Ishikawa (cell line): ENCODE measurements around the gene KLHL33.

Source experiments
- CEBPB ChIP-seq: IDR thresholded peaks from 2 replicates; pipeline ENCODE4 v1.6.1; 2012
- CREB1 ChIP-seq: IDR thresholded peaks from 2 replicates; pipeline ENCODE4 v1.6.1; 2012; ENCODE audit warnings: low read depth
- EGR1 ChIP-seq: IDR thresholded peaks from 2 replicates; pipeline ENCODE4 v1.6.1; 2012
- EP300 ChIP-seq: IDR thresholded peaks from 2 replicates; pipeline ENCODE4 v1.6.1; 2012; ENCODE audit warnings: borderline replicate concordance
- FOXM1 ChIP-seq: IDR thresholded peaks from 2 replicates; pipeline ENCODE4 v1.6.1; 2012; ENCODE audit warnings: low read depth, borderline replicate concordance
- MAX ChIP-seq: IDR thresholded peaks from 2 replicates; pipeline ENCODE4 v1.6.1; 2012
- NFIC ChIP-seq: IDR thresholded peaks from 2 replicates; pipeline ENCODE4 v1.6.1; 2012
- RAD21 ChIP-seq: IDR thresholded peaks from 2 replicates; pipeline ENCODE4 v1.6.1; 2012; ENCODE audit warnings: low read depth
- REST ChIP-seq: IDR thresholded peaks from 2 replicates; pipeline ENCODE4 v1.6.1; 2012; ENCODE audit warnings: low read depth, mild to moderate bottlenecking
- TAF1 ChIP-seq: IDR thresholded peaks from 2 replicates; pipeline ENCODE4 v1.6.1; 2012; ENCODE audit warnings: low read depth, mild to moderate bottlenecking
- TCF12 ChIP-seq: IDR thresholded peaks from 2 replicates; pipeline ENCODE4 v1.6.1; 2012; ENCODE audit warnings: low read depth
- TEAD4 ChIP-seq: IDR thresholded peaks from 2 replicates; pipeline ENCODE4 v1.6.1; 2012
- YY1 ChIP-seq: IDR thresholded peaks from 2 replicates; pipeline ENCODE4 v1.6.1; 2012; ENCODE audit warnings: low read depth
- ZBTB7A ChIP-seq: IDR thresholded peaks from 2 replicates; pipeline ENCODE4 v1.6.1; 2012; ENCODE audit warnings: low read depth
- TF ChIP-seq, protein P1 (sequence below): IDR thresholded peaks from 2 replicates; pipeline ENCODE4 v1.6.1; 2012

The KLHL33 gene

GRCh38 chr14:20409226-20409625 lies 26.7 kb downstream of the KLHL33 start:
- no peak for TF ChIP-seq REST
- no peak for TF ChIP-seq TCF12
- no peak for TF ChIP-seq TAF1
- no peak for TF ChIP-seq RAD21
- no peak for TF ChIP-seq MAX
- TF ChIP-seq NFIC, result no peak
- TF ChIP-seq FOXM1, result no peak
- no peak for TF ChIP-seq EGR1
- no peak for TF ChIP-seq TEAD4
- no peak for TF ChIP-seq EP300
- TF ChIP-seq CEBPB, result no peak
- no peak for TF ChIP-seq YY1

DNA sequence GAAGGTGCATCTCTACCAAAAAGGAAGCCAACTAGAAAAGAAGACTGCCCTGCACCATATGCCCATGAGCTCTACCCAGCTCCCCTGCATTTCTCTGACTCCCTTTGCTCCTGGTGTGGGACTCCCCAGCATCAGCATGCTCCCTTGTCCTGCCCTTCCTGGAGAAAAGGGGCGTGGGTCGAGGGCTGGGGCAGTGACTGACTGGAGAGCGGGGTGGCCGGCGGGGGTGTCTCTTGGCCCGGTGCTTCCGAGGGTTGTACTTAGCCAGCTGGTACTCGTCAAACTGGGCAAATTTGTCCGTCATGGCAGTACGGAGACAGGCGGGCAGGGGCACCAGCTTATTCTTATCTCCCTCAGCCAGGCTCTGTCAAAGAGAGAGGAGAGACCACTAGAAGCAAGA lies 32.4 kb downstream of the KLHL33 start:
- TF ChIP-seq TAF1 (no peak), MAX (no peak), ZBTB7A (no peak), RAD21 (no peak), CREB1 (no peak), NFIC (no peak), TEAD4 (no peak), YY1 (no peak), TCF12 (no peak), EGR1 (no peak), CEBPB (no peak), FOXM1 (no peak), REST (no peak), EP300 (no peak)
- TF ChIP-seq, protein P1, sequence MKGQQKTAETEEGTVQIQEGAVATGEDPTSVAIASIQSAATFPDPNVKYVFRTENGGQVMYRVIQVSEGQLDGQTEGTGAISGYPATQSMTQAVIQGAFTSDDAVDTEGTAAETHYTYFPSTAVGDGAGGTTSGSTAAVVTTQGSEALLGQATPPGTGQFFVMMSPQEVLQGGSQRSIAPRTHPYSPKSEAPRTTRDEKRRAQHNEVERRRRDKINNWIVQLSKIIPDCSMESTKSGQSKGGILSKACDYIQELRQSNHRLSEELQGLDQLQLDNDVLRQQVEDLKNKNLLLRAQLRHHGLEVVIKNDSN, result no peak

- TF ChIP-seq TCF12 (0 out of 2 replicates have a peak, but pooled peaks have one; percentile 20), TAF1 (no peak), EGR1 (no peak), FOXM1 (no peak), ZBTB7A (no peak), RAD21 (0 out of 2 replicates have a peak, but pooled peaks have one; percentile 4), TEAD4 (0 out of 2 replicates have a peak, but pooled peaks have one; percentile 36)
These were observed 34.9 kb downstream of the KLHL33 start for GRCh38 chr14:20400965-20401593.

DNA sequence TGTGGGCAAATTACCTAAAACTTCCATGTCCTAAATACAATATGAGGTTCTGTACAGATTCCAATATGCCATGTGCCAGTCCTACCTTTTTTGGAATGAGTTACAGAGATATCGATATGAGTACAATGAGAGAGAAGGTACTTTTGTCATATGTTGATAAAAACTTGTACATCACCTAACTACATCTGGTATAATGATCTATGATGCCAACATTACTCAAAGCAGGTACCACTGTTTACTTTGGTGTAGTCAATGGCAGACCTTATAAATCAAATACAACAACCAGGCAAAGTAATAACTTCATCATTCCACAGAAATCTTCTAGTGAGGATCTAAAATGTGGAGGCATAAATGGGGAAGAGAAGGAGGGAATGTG lies 35.4 kb downstream of the KLHL33 start:
- TF ChIP-seq, protein P1, result no peak
- TF ChIP-seq CEBPB, result no peak

GRCh38 chr14:20397511-20397910 lies 38.5 kb downstream of the KLHL33 start:
- TF ChIP-seq ZBTB7A, result no peak
- TF ChIP-seq TAF1, result no peak
- no peak for TF ChIP-seq MAX
- no peak for TF ChIP-seq CREB1
- no peak for TF ChIP-seq RAD21
- TF ChIP-seq FOXM1, result no peak
- TF ChIP-seq EP300, result no peak
- no peak for TF ChIP-seq TEAD4
- TF ChIP-seq, protein P1, result no peak
- TF ChIP-seq YY1, result no peak
- no peak for TF ChIP-seq CEBPB
- TF ChIP-seq EGR1, result no peak
- no peak for TF ChIP-seq REST
- TF ChIP-seq NFIC, result no peak
- no peak for TF ChIP-seq TCF12
